GM15510 (cell line): ENCODE data around the gene SORCS2.

ENCODE experiments used
- POLR2A ChIP-seq: IDR thresholded peaks from 3 replicates; pipeline ENCODE4 v1.6.1; 2011; ENCODE audit warnings: borderline replicate concordance; ENCODE audit not compliant: insufficient read length; ENCODE audit errors: extremely low read depth

SORCS2 gene

DNA sequence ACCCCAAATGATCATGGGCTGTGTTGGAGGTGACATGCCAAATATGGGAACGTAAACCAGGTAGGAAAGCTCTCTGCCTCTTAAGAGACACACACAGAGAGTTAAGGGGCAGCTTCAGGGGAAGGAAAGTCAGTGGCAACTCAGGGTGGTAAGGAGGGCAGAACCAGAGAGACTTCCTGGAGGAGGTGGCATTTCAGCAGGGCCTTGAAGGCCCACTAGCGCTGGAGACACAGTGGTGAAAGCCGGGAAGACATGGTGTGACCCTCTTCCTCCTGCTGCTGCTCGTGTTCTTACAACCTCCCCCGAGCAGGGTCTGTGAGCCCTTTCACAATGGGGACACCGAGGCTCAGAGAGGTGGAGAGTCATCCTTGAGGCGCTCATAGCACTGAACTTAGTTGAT is 68.2 kb downstream of the SORCS2 start:
- no peak for TF ChIP-seq POLR2A

DNA sequence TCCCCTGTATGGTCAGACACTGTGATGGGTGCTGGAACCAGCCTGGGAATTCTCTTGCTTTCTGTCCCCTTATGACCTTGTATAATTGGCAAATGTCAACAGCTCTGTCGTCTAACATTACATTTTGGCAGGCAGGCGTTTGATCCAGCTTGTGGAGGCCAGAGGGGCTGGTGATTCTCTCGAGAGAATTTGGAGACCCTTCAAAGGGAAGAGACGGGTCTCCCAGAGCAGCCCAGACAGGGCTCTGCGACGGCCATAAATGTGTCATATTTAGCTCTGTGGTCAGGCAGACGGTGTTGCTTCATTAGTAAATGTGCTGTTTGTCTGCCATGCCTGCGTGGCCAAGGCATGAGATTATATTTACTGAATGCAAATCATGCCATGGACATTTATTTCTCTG is 68.7 kb downstream of the SORCS2 start:
- TF ChIP-seq POLR2A = no peak

DNA sequence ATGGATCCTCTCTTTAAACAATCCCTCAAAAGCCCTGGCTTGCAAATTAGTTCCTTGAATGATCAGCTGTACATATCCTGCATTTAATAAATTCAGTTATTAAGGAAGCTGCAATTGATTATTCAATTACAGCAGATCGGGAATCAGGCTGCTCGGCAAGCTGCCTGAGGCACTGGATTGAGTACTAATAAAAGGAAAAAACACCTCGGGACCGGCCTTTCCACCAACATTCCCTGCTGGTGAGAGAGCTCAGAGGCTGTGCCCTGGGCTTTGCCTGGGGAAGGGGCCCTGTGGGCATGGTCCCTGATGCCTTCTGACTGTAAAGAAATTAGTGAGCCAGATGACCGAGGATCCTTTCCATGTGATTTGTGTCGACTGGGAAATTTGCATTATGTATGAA is 69.2 kb downstream of the SORCS2 start:
- no peak for TF ChIP-seq POLR2A

DNA sequence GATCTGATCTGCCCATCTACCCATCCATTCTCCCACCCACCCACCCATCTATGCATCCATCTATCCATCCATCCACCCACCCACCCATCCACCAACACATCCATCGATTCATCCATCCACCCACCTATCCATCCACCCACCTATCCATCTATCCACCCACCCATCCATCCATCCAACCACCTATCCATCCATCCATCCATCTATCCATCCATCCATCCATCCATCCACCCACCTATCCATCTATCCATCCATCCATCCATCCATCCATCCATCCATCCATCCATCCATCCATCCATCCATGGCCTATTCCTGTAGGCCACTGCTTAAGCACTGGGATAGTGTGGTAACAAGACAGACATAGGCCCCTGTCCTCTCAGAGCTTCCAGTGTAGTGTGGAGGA is 69.8 kb downstream of the SORCS2 start:
- TF ChIP-seq POLR2A = no peak

DNA sequence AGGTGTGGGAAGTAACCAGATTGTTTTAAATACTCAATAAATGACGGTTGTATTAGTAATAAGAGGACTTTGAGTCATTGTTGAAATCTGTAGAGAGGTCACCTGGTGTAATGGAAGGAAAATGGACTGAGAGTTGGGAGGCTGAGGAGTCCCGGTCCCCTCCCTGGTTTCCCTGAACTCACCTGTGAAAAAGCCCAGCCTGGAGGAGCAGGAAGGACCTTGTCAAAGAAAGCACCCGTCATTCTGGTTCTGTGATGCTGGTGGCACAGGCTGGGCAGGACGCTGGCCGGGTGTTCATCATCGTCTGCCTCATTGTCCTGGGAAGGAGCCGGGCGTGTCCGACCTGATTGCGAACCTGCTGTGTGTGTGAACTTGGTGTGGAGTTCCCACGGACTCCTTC is 70.8 kb downstream of the SORCS2 start:
- no peak for TF ChIP-seq POLR2A

DNA sequence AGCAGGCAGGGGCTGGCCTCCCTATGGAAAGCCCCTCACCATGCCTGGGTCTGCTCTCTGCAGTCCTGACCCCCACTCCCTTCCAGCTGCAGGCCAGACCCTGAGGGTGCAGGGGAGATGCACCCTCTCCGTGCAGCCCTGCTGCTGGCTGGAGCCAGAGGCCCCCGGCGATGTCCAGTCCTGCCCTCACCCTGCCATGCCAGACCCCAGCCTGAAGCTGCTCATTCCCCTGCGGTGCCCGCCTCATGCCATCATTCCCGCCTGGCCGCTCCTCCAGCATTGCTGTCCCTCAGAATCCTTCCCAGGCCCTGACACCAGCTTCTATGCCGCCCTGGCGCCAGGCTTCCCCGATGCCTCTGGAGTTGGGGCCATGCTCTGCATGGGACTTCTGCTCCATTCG is 72.4 kb downstream of the SORCS2 start:
- TF ChIP-seq POLR2A = no peak

DNA sequence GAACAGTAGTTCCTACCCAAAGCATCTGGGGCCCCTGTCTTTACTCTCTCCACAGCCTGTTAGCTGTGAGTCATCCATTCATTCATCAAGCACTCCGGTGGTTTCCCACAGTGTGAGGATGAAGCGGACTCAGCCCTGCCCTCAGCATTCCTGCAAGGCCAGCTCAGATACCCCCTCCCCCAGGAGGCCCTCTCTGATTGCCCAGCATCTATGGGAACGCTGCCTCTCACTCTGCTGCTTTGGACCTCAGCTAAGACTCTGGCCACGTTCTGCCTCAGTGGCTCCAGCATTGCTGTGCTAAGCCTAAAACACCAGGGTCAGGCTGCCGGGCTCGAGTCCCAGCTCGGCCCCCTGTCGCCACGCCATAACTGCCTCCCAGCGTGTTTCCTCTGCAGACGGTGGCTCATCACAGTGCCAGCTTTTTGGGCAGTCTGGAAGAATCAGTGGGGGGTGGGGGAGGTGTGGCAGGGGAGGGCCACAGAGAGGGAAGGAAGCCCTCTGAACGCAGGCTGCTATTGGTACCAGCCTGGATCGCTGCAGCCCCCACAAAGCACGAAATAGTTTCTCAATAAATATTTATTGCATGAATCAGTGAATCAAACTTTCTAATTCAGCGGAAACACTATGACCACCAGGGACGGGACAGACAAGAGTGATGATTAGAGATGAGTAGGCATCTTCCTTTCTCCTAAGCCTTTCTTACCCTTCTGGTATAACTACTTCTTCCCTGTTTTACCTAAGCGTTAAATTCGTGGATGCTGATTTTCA is 74.4 kb downstream of the SORCS2 start:
- TF ChIP-seq POLR2A = no peak

DNA sequence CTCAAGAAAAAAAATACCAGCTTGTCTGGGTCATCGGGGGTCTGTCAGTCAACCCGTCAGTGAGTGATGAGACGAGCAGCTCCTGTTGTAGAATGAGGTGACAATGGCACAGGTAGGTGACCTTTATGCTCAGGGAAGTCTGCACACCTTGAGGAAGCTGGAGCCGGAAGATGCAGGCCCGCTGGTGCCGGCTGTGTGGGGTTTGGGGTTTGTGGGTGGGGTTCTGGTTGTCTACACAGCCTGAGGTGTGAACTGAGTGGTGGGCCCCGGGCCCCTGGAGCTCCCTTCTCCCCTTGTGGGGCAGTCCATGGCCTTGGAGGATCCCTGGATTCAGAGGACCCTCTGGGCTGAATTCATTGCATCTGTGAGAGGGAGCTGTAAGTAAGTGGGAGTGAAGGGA is 75.5 kb downstream of the SORCS2 start:
- TF ChIP-seq POLR2A = no peak

DNA sequence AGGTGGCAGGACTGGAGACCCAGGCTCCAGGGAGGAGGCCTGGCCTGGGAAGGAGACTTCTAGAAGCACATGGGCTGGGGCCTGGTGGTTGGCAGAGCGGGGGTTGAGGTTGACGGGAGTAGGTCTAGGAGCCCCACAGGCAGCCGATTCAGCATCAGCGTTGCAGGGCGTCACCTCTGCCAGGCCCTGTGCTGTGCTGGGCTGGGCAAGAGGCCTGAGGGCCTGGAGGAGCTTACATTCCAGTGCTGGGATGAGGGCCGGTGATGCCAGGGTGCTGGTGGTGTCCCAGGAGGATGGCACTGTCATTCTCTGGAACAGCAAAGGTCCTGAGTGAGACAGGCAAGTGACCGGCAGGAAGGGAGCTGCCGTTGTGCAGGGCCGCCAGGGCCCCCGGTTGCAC is 76.6 kb downstream of the SORCS2 start:
- no peak for TF ChIP-seq POLR2A

DNA sequence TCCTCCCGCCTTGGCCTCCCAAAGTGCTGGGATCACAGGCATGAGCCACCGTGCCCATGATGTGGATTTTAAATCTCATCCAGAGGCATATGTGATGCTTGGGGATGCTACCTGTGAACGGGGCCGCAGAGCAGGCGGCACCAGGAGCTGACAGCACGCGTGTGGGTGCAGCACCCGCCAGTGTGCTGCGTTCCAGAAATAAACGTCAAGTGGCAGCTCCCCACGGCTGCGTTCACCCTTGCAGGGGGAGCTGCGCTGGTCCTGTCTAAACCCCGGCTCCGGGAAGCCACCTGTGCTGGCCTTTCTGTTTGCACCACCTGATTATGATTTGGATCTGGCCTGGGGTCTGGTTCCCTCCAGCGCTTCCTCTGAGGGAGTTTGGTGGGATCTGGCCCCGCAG is 77.8 kb downstream of the SORCS2 start:
- TF ChIP-seq POLR2A = no peak

DNA sequence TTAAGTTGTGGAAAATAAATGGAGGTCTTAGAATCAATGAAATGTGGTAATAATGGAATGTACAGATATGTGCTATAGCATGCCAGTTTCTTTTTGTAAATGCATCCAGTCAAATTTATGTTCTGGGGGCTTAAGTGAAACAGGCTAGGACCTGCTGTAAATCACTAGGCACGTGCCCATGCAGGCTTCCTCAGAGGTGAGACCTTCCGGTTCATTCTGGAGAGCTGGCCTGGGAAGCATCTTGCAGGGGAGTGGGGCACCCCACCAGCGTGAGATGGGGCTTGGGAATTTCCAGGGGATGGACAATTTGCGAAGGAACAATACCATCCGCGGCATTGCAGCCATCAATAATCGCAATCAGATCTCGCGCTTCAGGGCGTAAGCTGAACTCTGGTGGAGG is 80.1 kb downstream of the SORCS2 start:
- TF ChIP-seq POLR2A = no peak

DNA sequence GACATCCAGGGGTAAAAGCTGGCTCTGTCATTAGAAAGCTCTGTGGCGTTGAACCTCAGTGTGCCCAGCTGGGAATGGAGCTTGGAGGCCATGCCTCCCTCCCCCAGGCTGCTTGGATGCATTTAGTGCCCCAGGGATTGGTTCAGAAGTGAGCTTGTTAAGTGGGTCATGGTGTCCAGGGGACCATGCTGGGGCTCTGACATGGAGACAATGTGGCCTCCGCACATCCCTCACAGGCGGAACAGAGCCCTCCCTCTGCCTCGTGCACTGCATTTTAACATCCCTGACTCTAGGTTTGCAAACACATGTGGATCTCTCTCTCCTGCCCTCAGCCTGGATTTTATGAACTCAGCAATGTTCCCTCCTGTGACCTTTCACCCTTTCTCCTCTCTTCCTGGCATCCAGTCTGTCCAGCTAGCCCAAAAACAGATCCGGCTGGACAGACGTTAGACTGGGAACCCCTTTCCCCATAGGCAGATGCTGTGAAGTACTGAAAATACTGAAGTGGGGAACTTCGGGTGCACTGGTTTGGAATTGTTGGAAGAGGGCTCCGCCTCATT is 81.5 kb downstream of the SORCS2 start:
- no peak for TF ChIP-seq POLR2A

DNA sequence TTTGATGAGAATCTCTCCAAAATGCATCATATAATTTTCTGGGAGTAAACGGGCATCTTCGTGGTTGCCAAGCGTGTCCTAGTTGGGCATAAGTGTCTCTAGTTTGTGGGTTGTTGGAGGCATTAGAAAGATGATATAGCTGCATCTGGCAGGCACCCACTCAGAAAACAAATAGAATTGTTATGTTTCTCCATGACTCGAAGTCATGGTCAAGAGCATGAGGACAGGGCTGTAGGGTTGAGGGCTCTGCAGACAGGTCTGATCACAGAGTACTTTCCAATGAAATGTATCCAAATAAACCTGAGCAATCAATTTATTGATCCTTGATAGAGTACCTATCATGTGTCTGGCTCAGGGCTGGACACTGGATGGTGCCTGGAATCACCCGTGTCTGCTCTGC is 82.7 kb downstream of the SORCS2 start:
- no peak for TF ChIP-seq POLR2A

DNA sequence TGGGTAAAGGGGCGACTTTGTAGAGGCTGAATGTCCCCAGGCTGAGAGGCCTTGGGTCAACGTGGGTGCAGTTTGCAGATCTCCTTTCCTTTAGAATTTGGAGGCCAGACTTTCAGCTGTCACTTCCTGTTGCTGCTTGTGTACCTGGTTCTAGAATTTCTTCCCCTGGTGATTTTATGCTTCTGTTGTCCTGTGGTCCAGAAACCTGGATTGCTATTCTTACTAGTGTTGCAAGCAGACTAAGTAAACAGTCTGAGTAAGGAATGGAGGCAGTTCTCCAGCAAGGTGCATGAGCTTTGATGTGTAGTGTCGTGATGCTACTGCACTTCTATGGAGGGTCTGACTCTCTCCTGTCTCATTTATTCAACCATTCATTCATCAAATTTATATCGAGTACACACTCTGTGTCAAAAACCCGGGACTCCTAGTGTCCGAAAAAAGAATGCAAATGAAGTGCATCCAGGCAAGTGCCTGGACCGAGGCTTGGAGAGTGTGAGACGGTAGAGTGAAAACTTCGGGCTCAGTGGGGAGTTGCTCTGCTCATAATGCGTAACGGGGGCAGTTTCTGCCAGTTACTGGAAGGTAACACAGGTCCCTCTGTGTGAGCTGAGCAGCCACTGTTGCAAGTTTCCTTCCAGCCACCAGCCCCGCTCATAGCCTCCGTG is 83.3 kb downstream of the SORCS2 start:
- no peak for TF ChIP-seq POLR2A

DNA sequence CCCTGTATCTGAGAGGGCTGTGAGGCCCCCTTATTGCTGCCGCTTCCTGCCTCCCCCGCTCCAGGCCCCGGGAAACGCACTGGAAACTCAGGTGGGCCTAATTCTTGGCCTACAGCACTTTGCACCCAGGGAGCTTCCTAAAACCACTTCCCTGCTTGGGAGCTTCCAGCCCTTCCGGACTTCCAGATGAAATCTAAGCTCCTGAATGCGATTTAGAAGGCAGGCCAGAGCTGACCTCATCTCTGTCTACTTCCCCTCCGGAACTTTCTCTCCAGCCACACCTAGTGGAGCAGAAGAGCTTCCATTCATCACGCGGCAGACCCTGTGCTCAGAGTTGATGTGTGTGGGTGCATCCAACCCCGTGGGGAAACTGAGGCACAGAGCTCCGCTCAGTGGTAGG is 84.2 kb downstream of the SORCS2 start:
- TF ChIP-seq POLR2A = no peak
